HepG2 (cell line): ENCODE data around the gene ANO1. TPM values are rescaled to one million over a fixed set of nuclear protein-coding genes. Genes with fewer than 3 reads are reported as not detected.

Experiments used
- FOXO1 ChIP-seq: sonication (generic); formaldehyde crosslinking; IDR thresholded peaks from 2 replicates; pipeline ENCODE4 v1.4.0; 2020; ENCODE audit warnings: missing genetic modification reagents
- GZF1 ChIP-seq: sonication (generic); formaldehyde crosslinking; IDR thresholded peaks from 2 replicates; pipeline ENCODE4 v1.5.1; 2020; ENCODE audit warnings: mild to moderate bottlenecking, missing genetic modification reagents
- HNRNPL ChIP-seq: fragments of 200-400 bp; formaldehyde crosslinking; IDR thresholded peaks from 2 replicates; pipeline ENCODE4 v1.6.1; 2017; ENCODE audit warnings: mild to moderate bottlenecking, low read depth, low read length
- KDM2A ChIP-seq: sonication (generic); formaldehyde crosslinking; IDR thresholded peaks from 2 replicates; pipeline ENCODE4 v1.4.0; 2020; ENCODE audit warnings: low read depth, missing genetic modification reagents, borderline replicate concordance
- MIXL1 ChIP-seq: IDR thresholded peaks from 2 replicates; pipeline ENCODE4 v1.6.1; 2016
- NCOR1 ChIP-seq: fragments of 200-600 bp; sonication (generic); IDR thresholded peaks from 2 replicates; pipeline ENCODE4 v1.7.0; 2017; ENCODE audit warnings: antibody characterized with exemption, low read length, borderline replicate concordance
- NFIC ChIP-seq: IDR thresholded peaks from 2 replicates; pipeline ENCODE4 v1.6.1; 2012; ENCODE audit warnings: mild to moderate bottlenecking, low read length, inconsistent platforms
- PLRG1 ChIP-seq: fragments of 450-650 bp; conservative IDR thresholded peaks from 2 replicates; pipeline ENCODE4 v1.6.1; 2016
- SALL1 ChIP-seq: sonication (generic); formaldehyde crosslinking; IDR thresholded peaks from 2 replicates; pipeline ENCODE4 v1.8.0; 2022; ENCODE audit warnings: mild to moderate bottlenecking, missing genetic modification reagents
- ZBTB8A ChIP-seq: sonication (generic); formaldehyde crosslinking; IDR thresholded peaks from 2 replicates; pipeline ENCODE4 v1.4.0; 2020; ENCODE audit warnings: mild to moderate bottlenecking, low read depth, missing genetic modification reagents, borderline replicate concordance
- ZFP90 ChIP-seq: sonication (generic); formaldehyde crosslinking; IDR thresholded peaks from 2 replicates; pipeline ENCODE4 v1.8.0; 2022; ENCODE audit warnings: missing genetic modification reagents, mild to moderate bottlenecking, inconsistent platforms, borderline replicate concordance
- ZNF326 ChIP-seq: sonication (generic); formaldehyde crosslinking; IDR thresholded peaks from 2 replicates; pipeline ENCODE4 v1.4.0; 2020; ENCODE audit warnings: missing genetic modification reagents, borderline replicate concordance
- ZNF354B ChIP-seq: sonication (generic); formaldehyde crosslinking; IDR thresholded peaks from 2 replicates; pipeline ENCODE4 v1.8.0; 2022; ENCODE audit warnings: mild to moderate bottlenecking, missing genetic modification reagents
- polyA plus RNA-seq, 8 experiments: library from polyadenylated mRNA; depleted of rRNA in 3 of 8; stranded (reverse) in 7 of 8; unstranded in 1 of 8; fragments of >200 nt; fragmentation: Illumina TruSeq in 4 of 8; extraction: Trizol in 4 of 8; gene quantifications; 2 replicates each; pipeline versions ENCODE4 v1.2.1 to v1.2.3, GENCODE V29; 2011 to 2016; ENCODE audit warnings: low read depth in 4 of 8, missing spikeins in 1 of 8, mixed read lengths in 1 of 8; ENCODE audit not compliant: insufficient read depth in 1 of 8
- total RNA-seq, 5 experiments: library from RNA; depleted of rRNA; stranded (reverse); fragments of >200 nt; fragmentation: Illumina TruSeq; extraction: Trizol; gene quantifications; 2 replicates each; pipeline ENCODE4 v1.2.3, GENCODE V29; 2016; ENCODE audit warnings: low read depth in 1 of 5
- TF ChIP-seq, protein P1 (sequence below), 2 experiments: fragments of 450-650 bp in 1 of 2; sonication (generic) in 1 of 2; formaldehyde crosslinking in 1 of 2; IDR thresholded peaks; 2 replicates each; pipeline versions ENCODE4 v1.6.1 to v1.8.0; 2016 to 2022; ENCODE audit warnings: antibody characterized with exemption in 1 of 2, mild to moderate bottlenecking in 1 of 2, missing genetic modification reagents in 1 of 2
- TF ChIP-seq, protein P2 (sequence below): sonication (generic); formaldehyde crosslinking; IDR thresholded peaks from 2 replicates; pipeline ENCODE4 v1.8.0; 2022; ENCODE audit warnings: missing genetic modification reagents, mild to moderate bottlenecking, inconsistent platforms, borderline replicate concordance
- TF ChIP-seq, protein P3 (sequence below): sonication (generic); formaldehyde crosslinking; IDR thresholded peaks from 2 replicates; pipeline ENCODE4 v1.5.1; 2020; ENCODE audit warnings: mild to moderate bottlenecking, missing genetic modification reagents, moderate library complexity

ANO1 gene
- total and polyA plus RNA-seq, 2 of the 13 experiments (the other 11 are each of a cell fraction or from before 2014, with no cell fraction given): not detected

- TF ChIP-seq, protein P1, sequence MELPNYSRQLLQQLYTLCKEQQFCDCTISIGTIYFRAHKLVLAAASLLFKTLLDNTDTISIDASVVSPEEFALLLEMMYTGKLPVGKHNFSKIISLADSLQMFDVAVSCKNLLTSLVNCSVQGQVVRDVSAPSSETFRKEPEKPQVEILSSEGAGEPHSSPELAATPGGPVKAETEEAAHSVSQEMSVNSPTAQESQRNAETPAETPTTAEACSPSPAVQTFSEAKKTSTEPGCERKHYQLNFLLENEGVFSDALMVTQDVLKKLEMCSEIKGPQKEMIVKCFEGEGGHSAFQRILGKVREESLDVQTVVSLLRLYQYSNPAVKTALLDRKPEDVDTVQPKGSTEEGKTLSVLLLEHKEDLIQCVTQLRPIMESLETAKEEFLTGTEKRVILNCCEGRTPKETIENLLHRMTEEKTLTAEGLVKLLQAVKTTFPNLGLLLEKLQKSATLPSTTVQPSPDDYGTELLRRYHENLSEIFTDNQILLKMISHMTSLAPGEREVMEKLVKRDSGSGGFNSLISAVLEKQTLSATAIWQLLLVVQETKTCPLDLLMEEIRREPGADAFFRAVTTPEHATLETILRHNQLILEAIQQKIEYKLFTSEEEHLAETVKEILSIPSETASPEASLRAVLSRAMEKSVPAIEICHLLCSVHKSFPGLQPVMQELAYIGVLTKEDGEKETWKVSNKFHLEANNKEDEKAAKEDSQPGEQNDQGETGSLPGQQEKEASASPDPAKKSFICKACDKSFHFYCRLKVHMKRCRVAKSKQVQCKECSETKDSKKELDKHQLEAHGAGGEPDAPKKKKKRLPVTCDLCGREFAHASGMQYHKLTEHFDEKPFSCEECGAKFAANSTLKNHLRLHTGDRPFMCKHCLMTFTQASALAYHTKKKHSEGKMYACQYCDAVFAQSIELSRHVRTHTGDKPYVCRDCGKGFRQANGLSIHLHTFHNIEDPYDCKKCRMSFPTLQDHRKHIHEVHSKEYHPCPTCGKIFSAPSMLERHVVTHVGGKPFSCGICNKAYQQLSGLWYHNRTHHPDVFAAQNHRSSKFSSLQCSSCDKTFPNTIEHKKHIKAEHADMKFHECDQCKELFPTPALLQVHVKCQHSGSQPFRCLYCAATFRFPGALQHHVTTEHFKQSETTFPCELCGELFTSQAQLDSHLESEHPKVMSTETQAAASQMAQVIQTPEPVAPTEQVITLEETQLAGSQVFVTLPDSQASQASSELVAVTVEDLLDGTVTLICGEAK (IDR thresholded peaks at IDR 0.05): no peak
- TF ChIP-seq, protein P1 (CRISPR knock-in tag; IDR thresholded peaks at IDR 0.05): peak; percentile 46; the same call in 1 of the 2 replicates
- TF ChIP-seq NCOR1 (no peak), PLRG1 (no peak), ZBTB8A (CRISPR knock-in tag) (no peak), GZF1 (CRISPR knock-in tag) (no peak), FOXO1 (CRISPR knock-in tag) (peak; percentile 13; the same call in 1 of the 2 replicates), ZFP90 (CRISPR knock-in tag) (0 out of 2 replicates have a peak, but pooled peaks have one; percentile 41), HNRNPL (no peak), NFIC (no peak), KDM2A (CRISPR knock-in tag) (peak; percentile 59), MIXL1 (CRISPR knock-in tag) (0 out of 2 replicates have a peak, but pooled peaks have one; percentile 32), SALL1 (CRISPR knock-in tag) (peak; percentile 54), ZNF354B (no peak), ZNF326 (no peak)
- TF ChIP-seq, protein P2, sequence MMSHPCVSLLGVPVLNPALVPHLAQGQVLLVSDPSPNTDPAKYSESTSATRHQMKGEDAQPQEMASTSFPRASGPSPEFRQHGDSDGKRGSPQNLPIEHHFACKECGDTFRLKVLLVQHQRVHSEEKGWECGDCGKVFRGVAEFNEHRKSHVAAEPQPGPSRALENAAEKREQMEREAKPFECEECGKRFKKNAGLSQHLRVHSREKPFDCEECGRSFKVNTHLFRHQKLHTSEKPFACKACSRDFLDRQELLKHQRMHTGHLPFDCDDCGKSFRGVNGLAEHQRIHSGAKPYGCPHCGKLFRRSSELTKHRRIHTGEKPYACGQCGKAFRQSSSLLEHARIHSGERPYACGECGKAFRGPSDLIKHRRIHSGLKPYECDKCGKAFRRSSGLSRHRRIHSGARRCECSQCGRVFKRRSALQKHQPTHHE (CRISPR knock-in tag): 0 out of 2 replicates have a peak, but pooled peaks have one; percentile 58
- TF ChIP-seq, protein P3, sequence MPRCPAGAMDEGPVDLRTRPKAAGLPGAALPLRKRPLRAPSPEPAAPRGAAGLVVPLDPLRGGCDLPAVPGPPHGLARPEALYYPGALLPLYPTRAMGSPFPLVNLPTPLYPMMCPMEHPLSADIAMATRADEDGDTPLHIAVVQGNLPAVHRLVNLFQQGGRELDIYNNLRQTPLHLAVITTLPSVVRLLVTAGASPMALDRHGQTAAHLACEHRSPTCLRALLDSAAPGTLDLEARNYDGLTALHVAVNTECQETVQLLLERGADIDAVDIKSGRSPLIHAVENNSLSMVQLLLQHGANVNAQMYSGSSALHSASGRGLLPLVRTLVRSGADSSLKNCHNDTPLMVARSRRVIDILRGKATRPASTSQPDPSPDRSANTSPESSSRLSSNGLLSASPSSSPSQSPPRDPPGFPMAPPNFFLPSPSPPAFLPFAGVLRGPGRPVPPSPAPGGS (CRISPR knock-in tag): peak; percentile 81; the same call in 1 of the 2 replicates
Observed at GRCh38 chr11:70202920-70203750, 125.0 kb downstream of the ANO1 start, which contains the start of gene FADD (continued).
